Measurements from ENCODE around the gene DACT2.

DACT2 gene

GRCh38 chr6:168319279-168320111 is at the start of gene DACT2:
Gene DACT2, minus strand, starts transcription at chr6:168319777. Its CDS starts 144 bp downstream, at chr6:168319633.
- Histone ChIP-seq H3K4me3 (ENCODE audit: low read depth, low read length) (no peak within 1 kb of the TSS), H3K4me1 (ENCODE audit: control insufficient read depth, insufficient read depth, low read length, unreplicated experiment) (no peaks in the 10 kb centered on the region), H3K79me2 (ENCODE audit: control insufficient read depth, insufficient read depth, low read length, unreplicated experiment) (no peaks in the 10 kb centered on the region), H3K36me3 (ENCODE audit: insufficient read depth, low read length) (no peaks in the 10 kb centered on the region), H3K27me3 (ENCODE audit: insufficient read depth, low read length) (peaks cover 48% of the 10 kb centered on the region), H2AFZ (ENCODE audit: low read length, unreplicated experiment) (no peak within 1 kb of the TSS), H3K27ac (ENCODE audit: low read depth, low read length) (no peak within 1 kb of the TSS)

GRCh38 chr6:168368936-168369335 is 49.4 kb upstream of the DACT2 start:
- no peaks in the 10 kb centered on the region for H3K27me3 ChIP-seq (ENCODE audit: insufficient read depth, low read length)

GRCh38 chr6:168368066-168368820 is 48.7 kb upstream of the DACT2 start:
- no peaks in the 10 kb centered on the region for H3K36me3 ChIP-seq (ENCODE audit: insufficient read depth, low read length)
- H3K27me3 ChIP-seq (ENCODE audit: insufficient read depth, low read length) = no peaks in the 10 kb centered on the region
- no peak overlapping the region for H3K27ac ChIP-seq (ENCODE audit: low read depth, low read length)
- H3K4me3 ChIP-seq (ENCODE audit: low read depth, low read length) = no peak overlapping the region; the same call in 1 of the 2 replicates
- peaks cover 5% of the 10 kb centered on the region for H3K4me1 ChIP-seq (ENCODE audit: control insufficient read depth, insufficient read depth, low read length, unreplicated experiment)
- peak overlapping the region; percentile 30 for H2AFZ ChIP-seq (ENCODE audit: low read length, unreplicated experiment)
- no peaks in the 10 kb centered on the region for H3K79me2 ChIP-seq (ENCODE audit: control insufficient read depth, insufficient read depth, low read length, unreplicated experiment)

More at GRCh38 chr6:168368936-168369335, 49.4 kb upstream of the DACT2 start:
- H3K79me2 ChIP-seq (ENCODE audit: control insufficient read depth, insufficient read depth, low read length, unreplicated experiment) = no peaks in the 10 kb centered on the region
- no peak overlapping the region for H3K4me3 ChIP-seq (ENCODE audit: low read depth, low read length)
- no peak overlapping the region for H2AFZ ChIP-seq (ENCODE audit: low read length, unreplicated experiment)
- no peak overlapping the region for H3K27ac ChIP-seq (ENCODE audit: low read depth, low read length)
- H3K36me3 ChIP-seq (ENCODE audit: insufficient read depth, low read length) = no peaks in the 10 kb centered on the region
- H3K4me1 ChIP-seq (ENCODE audit: control insufficient read depth, insufficient read depth, low read length, unreplicated experiment) = peaks cover 5% of the 10 kb centered on the region

GRCh38 chr6:168367285-168367751 is 47.7 kb upstream of the DACT2 start:
- H3K79me2 ChIP-seq (ENCODE audit: control insufficient read depth, insufficient read depth, low read length, unreplicated experiment) = no peaks in the 10 kb centered on the region
- no peak overlapping the region for H3K4me3 ChIP-seq (ENCODE audit: low read depth, low read length)
- H3K27ac ChIP-seq (ENCODE audit: low read depth, low read length) = no peak overlapping the region
- no peak overlapping the region for H2AFZ ChIP-seq (ENCODE audit: low read length, unreplicated experiment)
- peaks cover 5% of the 10 kb centered on the region for H3K4me1 ChIP-seq (ENCODE audit: control insufficient read depth, insufficient read depth, low read length, unreplicated experiment)
- H3K27me3 ChIP-seq (ENCODE audit: insufficient read depth, low read length) = no peaks in the 10 kb centered on the region
- no peaks in the 10 kb centered on the region for H3K36me3 ChIP-seq (ENCODE audit: insufficient read depth, low read length)

GRCh38 chr6:168366473-168366872 is 46.9 kb upstream of the DACT2 start:
- Histone ChIP-seq H3K27me3 (ENCODE audit: insufficient read depth, low read length) (no peaks in the 10 kb centered on the region), H3K4me3 (ENCODE audit: low read depth, low read length) (no peak overlapping the region), H3K79me2 (ENCODE audit: control insufficient read depth, insufficient read depth, low read length, unreplicated experiment) (no peaks in the 10 kb centered on the region), H3K36me3 (ENCODE audit: insufficient read depth, low read length) (no peaks in the 10 kb centered on the region), H2AFZ (ENCODE audit: low read length, unreplicated experiment) (no peak overlapping the region), H3K27ac (ENCODE audit: low read depth, low read length) (no peak overlapping the region), H3K4me1 (ENCODE audit: control insufficient read depth, insufficient read depth, low read length, unreplicated experiment) (peaks cover 5% of the 10 kb centered on the region)

- no peaks in the 10 kb centered on the region for H3K79me2 ChIP-seq (ENCODE audit: control insufficient read depth, insufficient read depth, low read length, unreplicated experiment)
- no peak overlapping the region for H3K27ac ChIP-seq (ENCODE audit: low read depth, low read length)
- peaks cover 5% of the 10 kb centered on the region for H3K4me1 ChIP-seq (ENCODE audit: control insufficient read depth, insufficient read depth, low read length, unreplicated experiment)
- H2AFZ ChIP-seq (ENCODE audit: low read length, unreplicated experiment) = no peak overlapping the region
- no peaks in the 10 kb centered on the region for H3K36me3 ChIP-seq (ENCODE audit: insufficient read depth, low read length)
- no peak overlapping the region for H3K4me3 ChIP-seq (ENCODE audit: low read depth, low read length)
- H3K27me3 ChIP-seq (ENCODE audit: insufficient read depth, low read length) = 0 out of 2 replicates have a peak, but pooled peaks cover 4% of the 10 kb centered on the region
These were observed 46.0 kb upstream of the DACT2 start for GRCh38 chr6:168365422-168366165.

GRCh38 chr6:168364793-168365421 is 45.3 kb upstream of the DACT2 start:
- 0 out of 2 replicates have a peak, but pooled peaks cover 4% of the 10 kb centered on the region for H3K27me3 ChIP-seq (ENCODE audit: insufficient read depth, low read length)
- no peaks in the 10 kb centered on the region for H3K79me2 ChIP-seq (ENCODE audit: control insufficient read depth, insufficient read depth, low read length, unreplicated experiment)
- H3K4me1 ChIP-seq (ENCODE audit: control insufficient read depth, insufficient read depth, low read length, unreplicated experiment) = peaks cover 5% of the 10 kb centered on the region
- H3K4me3 ChIP-seq (ENCODE audit: low read depth, low read length) = no peak overlapping the region
- no peak overlapping the region for H2AFZ ChIP-seq (ENCODE audit: low read length, unreplicated experiment)
- no peaks in the 10 kb centered on the region for H3K36me3 ChIP-seq (ENCODE audit: insufficient read depth, low read length)
- no peak overlapping the region for H3K27ac ChIP-seq (ENCODE audit: low read depth, low read length)

GRCh38 chr6:168363811-168364792 is 44.5 kb upstream of the DACT2 start:
- Histone ChIP-seq H3K4me1 (ENCODE audit: control insufficient read depth, insufficient read depth, low read length, unreplicated experiment) (peaks cover 5% of the 10 kb centered on the region), H3K27me3 (ENCODE audit: insufficient read depth, low read length) (0 out of 2 replicates have a peak, but pooled peaks cover 4% of the 10 kb centered on the region), H3K36me3 (ENCODE audit: insufficient read depth, low read length) (no peaks in the 10 kb centered on the region), H3K27ac (ENCODE audit: low read depth, low read length) (no peak overlapping the region), H2AFZ (ENCODE audit: low read length, unreplicated experiment) (no peak overlapping the region), H3K4me3 (ENCODE audit: low read depth, low read length) (no peak overlapping the region), H3K79me2 (ENCODE audit: control insufficient read depth, insufficient read depth, low read length, unreplicated experiment) (no peaks in the 10 kb centered on the region)

- H3K79me2 ChIP-seq (ENCODE audit: control insufficient read depth, insufficient read depth, low read length, unreplicated experiment) = no peaks in the 10 kb centered on the region
- H3K4me3 ChIP-seq (ENCODE audit: low read depth, low read length) = no peak overlapping the region
- no peak overlapping the region for H3K27ac ChIP-seq (ENCODE audit: low read depth, low read length)
- H3K27me3 ChIP-seq (ENCODE audit: insufficient read depth, low read length) = 0 out of 2 replicates have a peak, but pooled peaks cover 4% of the 10 kb centered on the region
- H3K36me3 ChIP-seq (ENCODE audit: insufficient read depth, low read length) = no peaks in the 10 kb centered on the region
- no peak overlapping the region for H2AFZ ChIP-seq (ENCODE audit: low read length, unreplicated experiment)
- peaks cover 3% of the 10 kb centered on the region for H3K4me1 ChIP-seq (ENCODE audit: control insufficient read depth, insufficient read depth, low read length, unreplicated experiment)
These were observed 43.7 kb upstream of the DACT2 start for GRCh38 chr6:168363302-168363701.

Measured in ACC112 (cell line).